NCI-H82 treated with DMSO at 0.1 percent for 48 hours (cell line): Measurements from ENCODE around the gene ARHGAP18.

Experiments
- DNase-seq: peaks from one replicate; lab custom pipeline; 2025; ENCODE audit not compliant: unreplicated experiment; lab: John Stamatoyannopoulos, UW

The ARHGAP18 gene

GRCh38 chr6:129692467-129692866 lies 17.5 kb downstream of the ARHGAP18 start:
- DNase-seq: no peak

GRCh38 chr6:129691709-129692108 lies 18.3 kb downstream of the ARHGAP18 start:
- DNase-seq: no peak

DNA sequence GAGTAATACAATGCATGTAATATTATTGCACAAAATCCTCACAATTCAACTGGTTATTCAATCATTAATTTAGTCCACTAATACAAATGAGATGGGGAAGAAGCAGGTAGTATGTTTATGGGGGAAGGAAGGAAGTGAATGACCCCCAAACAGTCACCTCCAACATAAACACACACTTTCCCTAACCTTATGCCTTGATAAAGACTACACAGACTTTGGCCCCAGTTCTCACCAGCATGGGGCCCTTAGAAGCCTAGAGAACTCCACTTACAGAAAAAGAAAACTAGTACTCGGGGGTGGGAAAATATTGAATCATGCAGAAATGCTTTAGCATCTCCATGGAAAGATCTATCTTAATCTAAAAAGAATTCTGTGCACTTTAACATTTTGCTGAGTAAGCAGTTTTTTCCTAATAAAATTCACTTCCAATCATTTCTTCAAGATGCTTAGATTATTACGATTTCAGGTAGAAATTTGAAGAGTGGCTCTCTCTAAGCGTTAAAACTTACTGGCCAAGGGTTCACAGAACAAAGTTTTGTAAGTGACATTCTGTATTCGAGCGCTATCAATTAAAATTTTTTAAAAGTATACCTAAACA lies 18.8 kb downstream of the ARHGAP18 start:
- DNase-seq: no peak

DNA sequence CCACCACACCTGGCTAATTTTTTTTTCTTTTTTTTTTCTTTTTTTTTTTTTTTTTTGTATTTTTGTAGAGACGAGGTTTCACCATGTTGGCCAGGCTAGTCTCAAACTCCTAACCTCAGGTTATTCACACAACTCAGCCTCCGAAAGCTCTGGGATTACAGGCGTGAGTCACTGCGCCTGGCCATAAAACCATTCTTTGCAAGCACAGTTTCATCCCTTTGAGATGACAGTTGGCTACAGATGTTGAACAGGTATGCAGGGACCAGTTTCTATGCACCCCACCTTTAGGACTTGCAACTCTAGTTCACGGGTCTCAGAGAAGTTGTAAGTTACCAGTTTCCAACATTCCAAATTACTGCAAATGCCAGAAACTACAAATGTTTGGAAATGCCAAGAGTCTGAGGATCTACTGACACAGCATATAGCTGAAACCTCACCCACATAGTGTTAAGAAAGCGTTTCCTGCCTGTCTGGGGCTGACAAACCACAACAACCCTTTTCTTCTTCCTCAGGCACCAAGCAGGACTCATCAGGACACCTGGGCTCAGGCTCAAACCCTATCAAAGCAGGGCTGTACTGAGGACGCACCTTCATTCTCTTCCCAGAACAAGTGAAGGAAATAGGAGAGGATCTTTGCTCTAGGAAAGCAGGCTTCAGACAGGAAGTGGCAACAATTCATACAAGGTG lies 22.9 kb downstream of the ARHGAP18 start:
- no peak for DNase-seq

DNA sequence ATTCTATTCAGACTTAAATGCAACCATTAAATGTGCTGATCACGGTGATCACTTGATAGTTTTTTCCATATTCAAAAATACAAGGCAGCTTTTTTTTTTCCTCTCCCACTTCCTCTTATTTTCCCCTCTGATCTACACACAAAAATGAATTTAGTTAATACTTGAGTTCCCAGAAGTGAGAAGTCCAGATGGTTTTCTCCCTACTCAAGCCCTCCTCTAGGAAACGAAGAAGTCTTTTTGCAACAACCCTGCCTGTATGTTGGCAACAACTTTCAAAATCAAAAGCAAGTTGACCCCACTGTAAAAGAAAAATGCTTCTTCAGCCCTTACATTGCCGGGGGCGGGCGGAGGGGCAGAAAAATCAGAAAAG lies 24.3 kb downstream of the ARHGAP18 start:
- no peak for DNase-seq

GRCh38 chr6:129684903-129685661 lies 24.9 kb downstream of the ARHGAP18 start:
- no peak for DNase-seq

DNA sequence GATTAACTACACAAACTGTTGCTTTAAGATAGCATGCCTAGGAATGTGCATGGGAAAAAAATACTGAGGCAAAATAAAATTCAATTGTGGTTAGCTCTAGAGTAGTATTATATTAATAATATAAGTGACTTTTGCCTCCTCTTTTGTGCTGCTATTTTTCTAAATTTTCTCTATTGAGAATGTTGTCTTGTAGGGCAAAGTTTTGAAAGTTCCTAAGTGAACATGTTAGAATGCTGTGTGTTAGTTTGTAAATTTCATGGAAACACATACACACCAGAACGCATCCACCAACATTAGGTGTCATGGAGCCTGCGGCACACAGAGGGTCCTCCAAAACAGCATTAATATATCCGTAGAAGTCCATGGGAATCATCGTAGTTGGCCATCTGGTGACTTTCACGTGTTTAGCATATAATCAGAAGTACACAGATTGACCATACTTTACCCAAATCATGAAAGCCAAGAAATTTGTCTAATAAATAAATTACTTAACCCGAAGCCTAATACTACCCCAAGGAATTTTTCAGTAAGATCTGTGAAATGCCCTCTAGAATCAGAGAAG lies 25.6 kb downstream of the ARHGAP18 start:
- no peak for DNase-seq

- no peak for DNase-seq
These were observed 26.2 kb downstream of the ARHGAP18 start for GRCh38 chr6:129683601-129684322.

DNA sequence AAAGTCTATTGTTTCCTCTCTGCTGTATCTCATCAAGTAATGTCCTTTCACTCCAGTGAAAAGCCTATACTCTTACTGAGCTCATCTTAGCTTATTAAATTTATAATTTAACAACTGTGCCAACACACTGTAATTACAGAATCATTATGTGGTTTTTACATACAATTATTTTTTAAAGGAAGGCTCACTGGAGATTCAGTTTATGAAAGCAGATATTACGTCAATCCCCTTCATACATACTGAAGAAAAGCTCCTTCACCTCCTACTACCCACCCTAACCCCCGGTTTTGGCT lies 28.1 kb downstream of the ARHGAP18 start:
- no peak for DNase-seq

- no peak for DNase-seq
These were observed 29.3 kb downstream of the ARHGAP18 start for GRCh38 chr6:129680633-129681032.

DNA sequence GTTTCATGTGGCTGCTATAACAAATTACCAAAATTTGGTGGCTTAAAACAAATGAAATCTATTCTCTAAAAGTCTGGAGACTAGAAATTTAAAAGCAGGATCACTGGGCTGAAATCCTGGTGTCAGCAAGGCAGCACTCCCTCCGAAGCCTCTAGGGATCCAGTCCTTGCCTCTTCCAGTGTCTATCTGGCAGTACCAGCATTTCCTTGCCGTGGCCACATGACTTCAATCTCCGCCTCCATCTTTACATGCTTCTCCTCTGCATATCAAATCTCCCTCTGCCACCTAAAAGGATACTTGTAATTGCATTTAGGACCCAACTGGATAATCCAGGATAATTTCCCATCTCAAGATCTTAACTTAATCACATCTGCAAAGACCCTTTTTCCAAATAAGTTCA lies 30.2 kb downstream of the ARHGAP18 start:
- DNase-seq: peak; percentile 85

DNA sequence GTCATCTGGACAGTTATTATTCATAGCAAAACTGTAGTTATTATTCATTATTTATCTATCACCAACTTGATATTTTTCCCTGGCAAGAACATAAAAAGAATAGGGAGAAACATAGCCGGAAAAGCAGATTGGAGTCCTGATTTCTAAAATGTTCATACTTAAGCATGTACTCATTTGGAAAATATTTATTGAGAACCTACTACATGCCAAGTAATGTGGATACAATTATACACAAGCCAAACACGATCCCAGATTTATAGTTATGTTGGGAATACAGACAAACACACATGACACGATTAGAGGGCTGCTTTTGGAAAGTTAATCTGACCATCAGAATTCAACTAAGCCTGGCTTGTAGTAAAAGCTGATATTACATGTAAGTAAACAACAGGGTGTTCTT lies 30.7 kb downstream of the ARHGAP18 start:
- DNase-seq: no peak

- DNase-seq: no peak
These were observed 31.5 kb downstream of the ARHGAP18 start for GRCh38 chr6:129678463-129678862.

DNA sequence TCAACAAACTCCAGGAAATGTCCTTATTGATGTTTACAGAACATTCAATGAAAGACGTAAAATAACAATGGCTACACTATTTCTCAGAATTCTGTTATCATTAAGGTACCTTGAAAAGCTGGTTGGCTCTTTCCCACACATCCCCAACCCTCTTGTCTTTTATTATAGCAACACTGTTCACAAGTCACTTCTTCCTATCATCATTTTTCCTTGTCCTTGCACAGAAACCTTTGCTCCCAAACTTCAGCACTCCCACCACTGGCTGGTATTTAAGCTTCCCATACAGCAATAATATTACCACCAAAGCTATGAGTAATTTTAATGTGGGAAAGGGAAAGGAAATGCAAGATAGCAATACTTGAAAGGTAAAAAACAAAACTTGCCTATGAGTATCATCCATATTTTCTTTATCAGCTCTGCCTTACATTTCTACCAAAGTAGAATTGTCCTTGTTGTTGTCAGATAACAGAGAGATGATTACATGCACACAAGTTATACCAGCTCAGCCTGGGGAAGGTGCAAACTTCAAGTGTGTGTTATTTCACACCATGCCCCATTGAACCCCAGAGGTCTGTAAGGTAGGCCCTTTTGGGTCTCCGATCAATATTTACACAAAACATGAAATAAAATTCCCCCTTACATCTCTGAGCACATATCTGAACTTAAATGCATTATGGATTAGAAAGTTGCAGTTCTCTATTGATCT lies 32.2 kb downstream of the ARHGAP18 start:
- no peak for DNase-seq

DNA sequence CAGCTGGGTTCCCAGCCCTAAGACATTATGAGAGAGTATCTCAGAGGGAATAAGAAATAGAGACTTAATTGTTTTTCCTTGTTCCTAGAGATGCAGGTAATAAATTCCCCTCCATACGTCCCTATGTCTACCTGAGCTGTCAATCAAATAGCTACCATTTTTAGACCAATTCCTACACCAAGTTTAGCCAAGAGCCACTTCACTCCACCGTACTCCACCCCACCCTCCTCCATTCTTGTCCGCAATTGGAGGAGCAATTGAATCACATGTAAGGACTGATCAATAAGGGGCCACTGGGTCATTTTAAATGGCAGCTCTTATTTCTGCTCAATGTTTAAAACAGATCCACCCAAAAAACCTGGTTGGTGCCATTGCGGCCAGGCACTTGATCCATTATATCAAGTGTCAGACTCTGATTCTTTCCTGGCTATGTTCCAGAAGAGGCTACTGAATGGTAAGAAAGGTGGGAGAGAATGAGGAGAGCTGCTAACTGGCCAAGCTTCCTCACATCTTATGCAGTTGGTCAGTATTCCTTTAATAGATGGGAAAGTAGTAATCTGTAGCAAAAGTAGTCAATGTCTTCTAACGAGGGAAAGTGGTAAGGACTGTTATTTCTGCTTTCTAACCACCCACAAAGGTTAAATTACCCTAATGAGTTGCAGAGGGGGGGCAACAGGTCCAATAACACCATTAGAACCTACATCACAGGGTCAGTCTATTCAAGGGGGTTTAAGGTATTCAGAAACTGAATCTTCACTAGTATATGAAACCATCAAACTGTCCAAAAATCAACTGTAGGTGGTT lies 34.1 kb downstream of the ARHGAP18 start:
- no peak for DNase-seq

DNA sequence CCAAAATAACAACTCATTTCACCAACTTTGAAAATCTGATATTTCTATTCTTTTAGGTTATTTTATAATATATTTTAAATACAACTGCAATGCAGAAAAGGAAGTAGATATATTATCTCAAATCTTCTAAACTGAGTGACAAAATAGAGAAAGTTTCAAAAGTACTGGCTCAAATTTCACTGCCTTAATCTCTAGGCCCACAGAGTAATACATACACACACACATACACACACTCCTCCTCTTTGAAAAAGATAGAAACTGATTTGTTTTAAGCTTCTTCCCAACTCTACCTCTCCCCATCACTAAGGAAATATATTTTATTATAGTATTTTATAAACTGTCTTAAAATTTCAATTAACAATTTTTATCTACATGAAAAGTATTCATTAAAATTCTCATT lies 36.2 kb downstream of the ARHGAP18 start:
- DNase-seq: no peak

DNA sequence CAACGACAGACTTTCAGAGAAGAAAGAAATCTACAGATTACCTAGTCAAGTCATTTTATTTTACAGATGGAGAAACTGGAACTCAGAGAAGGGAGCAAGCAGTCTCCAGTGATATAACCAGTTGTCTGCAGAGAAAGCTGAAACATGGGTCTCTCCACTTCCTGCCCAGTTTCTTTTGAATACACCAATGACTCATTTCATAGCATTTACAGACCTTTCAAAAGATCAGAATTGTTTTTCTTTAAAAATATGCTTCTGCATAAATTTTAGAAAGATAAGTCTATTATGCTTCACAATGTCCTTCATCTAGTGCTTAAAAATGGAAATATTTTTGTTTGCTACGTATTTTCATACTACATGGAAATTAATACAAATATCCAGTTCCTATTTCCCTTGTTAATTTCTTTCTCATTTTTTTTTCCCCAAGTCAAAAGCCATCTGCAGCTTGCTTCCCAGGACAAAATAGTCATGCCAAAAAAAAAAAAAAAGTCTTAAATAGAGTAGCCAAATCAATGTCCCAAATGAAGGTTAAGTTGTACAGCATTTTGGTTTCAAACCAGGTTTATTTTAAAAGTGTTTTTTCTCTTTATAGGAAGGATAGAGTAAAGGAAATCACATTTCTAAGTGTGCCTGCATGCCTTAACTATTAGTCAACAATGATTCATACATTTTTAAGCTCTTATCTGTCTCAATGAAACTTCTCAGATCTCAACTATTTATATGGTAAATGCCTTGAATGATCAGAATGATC lies 36.9 kb downstream of the ARHGAP18 start:
- DNase-seq: no peak

DNA sequence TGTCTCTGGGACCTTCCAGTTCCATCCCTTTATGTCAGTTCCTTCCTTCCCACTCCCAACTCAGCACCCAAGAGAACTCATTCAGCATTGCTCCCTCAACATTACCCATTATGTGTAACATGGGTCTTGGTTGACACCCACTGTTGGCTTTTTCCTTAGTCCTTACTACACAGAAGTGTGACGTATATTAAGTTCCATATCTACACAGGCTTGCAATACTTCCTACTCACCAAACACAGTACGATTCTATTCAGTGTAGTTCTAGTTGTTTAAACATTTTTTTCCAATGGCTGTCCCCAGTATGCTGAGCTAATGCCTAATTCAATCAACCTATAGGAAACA lies 37.7 kb downstream of the ARHGAP18 start:
- no peak for DNase-seq
